ENCODE results near the gene SCG5.

The SCG5 gene

DNA sequence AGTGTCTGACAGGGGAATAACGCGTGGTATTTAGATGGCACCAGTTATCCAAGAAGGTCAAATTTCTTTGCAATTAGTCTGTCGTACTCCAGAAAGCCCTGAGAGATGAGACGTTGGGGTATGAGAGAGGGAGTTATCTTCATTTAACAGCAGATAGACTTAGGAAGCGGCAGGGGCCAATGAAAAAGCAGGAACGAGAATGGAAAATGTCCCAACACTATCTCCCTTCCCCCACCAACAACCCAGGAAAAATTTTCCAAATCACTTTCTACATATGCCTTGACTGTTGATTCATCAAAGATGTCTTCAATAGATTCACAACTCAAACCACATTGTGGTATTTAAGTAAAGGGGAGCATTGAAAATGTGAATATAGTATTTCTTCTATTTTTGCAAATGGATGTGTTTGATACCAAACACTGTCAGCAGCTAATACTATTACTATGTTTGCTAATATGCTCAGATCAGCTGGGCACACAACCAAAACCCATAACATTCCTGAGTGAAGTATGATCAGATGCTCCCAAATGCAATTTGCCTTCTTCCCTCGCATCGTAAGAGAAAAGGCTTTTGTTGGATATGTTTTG is 63.0 kb downstream of the SCG5 start:
- no peak overlapping the region for H3K4me2 ChIP-seq (ENCODE audit: low read depth, low read length)
- H3F3A ChIP-seq (ENCODE audit: insufficient read depth, low read length): no peaks in the 10 kb centered on the region
- H4K20me1 ChIP-seq (ENCODE audit: insufficient read depth, low read length): no peaks in the 10 kb centered on the region
- no peak overlapping the region for H3K27ac ChIP-seq (ENCODE audit: low read length)
- no peak overlapping the region for H2AFZ ChIP-seq (ENCODE audit: low read length)
- no peak overlapping the region for H3K9ac ChIP-seq (ENCODE audit: low read length)
- no peaks in the 10 kb centered on the region for H3K4me1 ChIP-seq (ENCODE audit: low read length)
- no peak overlapping the region for H3K4me3 ChIP-seq (ENCODE audit: low read length)
- no peak for DNase-seq
- TF ChIP-seq EZH2 (optimal IDR thresholded peaks at IDR 0.05; ENCODE audit: low read depth, low read length) (no peak), EZH2phosphoT487 (IDR thresholded peaks at IDR 0.05; ENCODE audit: low read length) (no peak)
- TF ChIP-seq, protein P1, sequence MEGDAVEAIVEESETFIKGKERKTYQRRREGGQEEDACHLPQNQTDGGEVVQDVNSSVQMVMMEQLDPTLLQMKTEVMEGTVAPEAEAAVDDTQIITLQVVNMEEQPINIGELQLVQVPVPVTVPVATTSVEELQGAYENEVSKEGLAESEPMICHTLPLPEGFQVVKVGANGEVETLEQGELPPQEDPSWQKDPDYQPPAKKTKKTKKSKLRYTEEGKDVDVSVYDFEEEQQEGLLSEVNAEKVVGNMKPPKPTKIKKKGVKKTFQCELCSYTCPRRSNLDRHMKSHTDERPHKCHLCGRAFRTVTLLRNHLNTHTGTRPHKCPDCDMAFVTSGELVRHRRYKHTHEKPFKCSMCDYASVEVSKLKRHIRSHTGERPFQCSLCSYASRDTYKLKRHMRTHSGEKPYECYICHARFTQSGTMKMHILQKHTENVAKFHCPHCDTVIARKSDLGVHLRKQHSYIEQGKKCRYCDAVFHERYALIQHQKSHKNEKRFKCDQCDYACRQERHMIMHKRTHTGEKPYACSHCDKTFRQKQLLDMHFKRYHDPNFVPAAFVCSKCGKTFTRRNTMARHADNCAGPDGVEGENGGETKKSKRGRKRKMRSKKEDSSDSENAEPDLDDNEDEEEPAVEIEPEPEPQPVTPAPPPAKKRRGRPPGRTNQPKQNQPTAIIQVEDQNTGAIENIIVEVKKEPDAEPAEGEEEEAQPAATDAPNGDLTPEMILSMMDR (IDR thresholded peaks at IDR 0.05; ENCODE audit: low read length): no peak
- H3K9me3 ChIP-seq (replicated peaks; ENCODE audit: insufficient read depth, low read length): no peaks in the 10 kb centered on the region
- no peaks in the 10 kb centered on the region for H3K79me2 ChIP-seq (ENCODE audit: low read length)
- H3K9me2 ChIP-seq (replicated peaks; ENCODE audit: insufficient read depth, low read length): no peaks in the 10 kb centered on the region
- no peaks in the 10 kb centered on the region for H3K36me3 ChIP-seq (replicated peaks; ENCODE audit: insufficient read depth, low read length)
- no peaks in the 10 kb centered on the region for H3K27me3 ChIP-seq (replicated peaks; ENCODE audit: insufficient read depth, low read length)

DNA sequence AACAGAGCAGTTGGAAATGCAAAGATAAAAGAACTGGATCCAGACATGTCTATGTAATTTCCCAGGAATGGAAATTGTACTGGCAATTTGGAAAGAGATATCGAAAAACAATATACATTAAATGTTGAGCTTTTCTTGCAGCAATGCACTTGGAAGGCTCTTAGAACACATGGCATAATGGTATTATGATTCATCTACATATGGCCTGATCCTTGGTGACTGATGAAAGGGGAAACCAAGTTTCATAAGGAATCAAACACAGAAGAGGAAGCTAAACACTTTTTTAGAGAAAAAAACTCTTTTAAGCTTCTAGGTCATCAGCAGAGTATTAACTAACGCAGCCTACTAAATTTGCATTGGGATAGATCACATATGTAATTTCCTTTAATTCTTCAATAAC is 63.9 kb downstream of the SCG5 start:
- DNase-seq: no peak
- no peaks in the 10 kb centered on the region for H3K36me3 ChIP-seq (replicated peaks; ENCODE audit: insufficient read depth, low read length)
- H3K4me1 ChIP-seq (ENCODE audit: low read length): no peaks in the 10 kb centered on the region

DNA sequence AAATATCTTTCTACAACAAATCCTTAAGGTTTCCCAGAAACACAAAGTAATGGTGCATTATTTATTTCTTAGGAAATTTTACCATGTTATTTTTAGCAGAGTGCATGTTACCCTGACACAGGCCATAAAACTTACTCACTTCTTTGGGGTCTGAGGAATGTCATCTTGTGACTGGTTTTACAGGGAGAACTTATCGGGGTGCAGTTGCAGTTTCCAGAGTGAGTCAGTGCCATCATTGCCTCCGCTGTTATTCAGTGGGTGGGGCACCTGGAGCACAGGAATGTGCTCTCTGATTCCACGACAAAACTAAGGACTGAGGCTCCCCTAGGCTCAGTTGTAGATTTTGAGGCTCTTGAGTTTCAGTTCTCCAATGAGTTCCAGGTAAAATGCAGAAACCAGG is 65.2 kb downstream of the SCG5 start:
- Histone ChIP-seq H3F3A (ENCODE audit: insufficient read depth, low read length) (no peaks in the 10 kb centered on the region), H3K9me3 (replicated peaks; ENCODE audit: insufficient read depth, low read length) (no peaks in the 10 kb centered on the region), H3K27me3 (replicated peaks; ENCODE audit: insufficient read depth, low read length) (no peaks in the 10 kb centered on the region), H3K4me1 (ENCODE audit: low read length) (no peaks in the 10 kb centered on the region), H3K9ac (ENCODE audit: low read length) (no peak overlapping the region), H3K4me2 (ENCODE audit: low read depth, low read length) (no peak overlapping the region), H3K36me3 (replicated peaks; ENCODE audit: insufficient read depth, low read length) (no peaks in the 10 kb centered on the region), H3K9me2 (replicated peaks; ENCODE audit: insufficient read depth, low read length) (no peaks in the 10 kb centered on the region), H3K4me3 (ENCODE audit: low read length) (no peak overlapping the region), H4K20me1 (ENCODE audit: insufficient read depth, low read length) (no peaks in the 10 kb centered on the region), H3K27ac (ENCODE audit: low read length) (no peak overlapping the region), H2AFZ (ENCODE audit: low read length) (no peak overlapping the region), H3K79me2 (ENCODE audit: low read length) (no peaks in the 10 kb centered on the region)
- DNase-seq: no peak
- TF ChIP-seq EZH2 (optimal IDR thresholded peaks at IDR 0.05; ENCODE audit: low read depth, low read length) (no peak), EZH2phosphoT487 (IDR thresholded peaks at IDR 0.05; ENCODE audit: low read length) (no peak)
- TF ChIP-seq, protein P1 (IDR thresholded peaks at IDR 0.05; ENCODE audit: low read length): no peak

More for the DNA sequence above, 63.9 kb downstream of the SCG5 start:
- TF ChIP-seq EZH2phosphoT487 (IDR thresholded peaks at IDR 0.05; ENCODE audit: low read length) (no peak), EZH2 (optimal IDR thresholded peaks at IDR 0.05; ENCODE audit: low read depth, low read length) (no peak)
- TF ChIP-seq, protein P1 (IDR thresholded peaks at IDR 0.05; ENCODE audit: low read length): no peak
- Histone ChIP-seq H3K27ac (ENCODE audit: low read length) (no peak overlapping the region), H3K27me3 (replicated peaks; ENCODE audit: insufficient read depth, low read length) (no peaks in the 10 kb centered on the region), H3K4me3 (ENCODE audit: low read length) (no peak overlapping the region), H3F3A (ENCODE audit: insufficient read depth, low read length) (no peaks in the 10 kb centered on the region), H3K9me3 (replicated peaks; ENCODE audit: insufficient read depth, low read length) (no peaks in the 10 kb centered on the region), H3K9ac (ENCODE audit: low read length) (no peak overlapping the region), H3K4me2 (ENCODE audit: low read depth, low read length) (no peak overlapping the region), H2AFZ (ENCODE audit: low read length) (no peak overlapping the region), H3K79me2 (ENCODE audit: low read length) (no peaks in the 10 kb centered on the region), H3K9me2 (replicated peaks; ENCODE audit: insufficient read depth, low read length) (no peaks in the 10 kb centered on the region), H4K20me1 (ENCODE audit: insufficient read depth, low read length) (no peaks in the 10 kb centered on the region)
